Left lobe of liver (tissue), 2 donors: Measurements from ENCODE around the gene SLC25A30. TPM values are rescaled to one million over a fixed set of nuclear protein-coding genes. Genes with fewer than 3 reads are reported as not detected.

Source experiments
- ATAC-seq: fragments of 200-7000 bp; cut with Tn5 transposase; one replicate; pipeline ENCODE4 v1.9.1; 2020; ENCODE audit warnings: mild to moderate bottlenecking, moderate library complexity
- DNase-seq: peaks from one replicate; pipeline ENCODE4 v3.0.0-alpha.2; 2020; ENCODE audit warnings: low spot score
- total RNA-seq: library from RNA; stranded (reverse); gene quantifications from one replicate; pipeline ENCODE4 v1.2.1, GENCODE V29; 2021
- donor health status: DM: no; HTN: no; CAD: no; lungs with moderate emphysema.
- donor health status: DM: no; HTN: yes; CAD: no.

The SLC25A30 gene
- total RNA-seq = 38.8 TPM

- DNase-seq (peak; percentile 99), ATAC-seq (peak; percentile 85)
Measured at GRCh38 chr13:45417790-45418534, at the start of gene SLC25A30. TSS of gene SLC25A30 (minus strand) at chr13:45418373. CDS start at chr13:45411425, 6,948 bp downstream.

DNA sequence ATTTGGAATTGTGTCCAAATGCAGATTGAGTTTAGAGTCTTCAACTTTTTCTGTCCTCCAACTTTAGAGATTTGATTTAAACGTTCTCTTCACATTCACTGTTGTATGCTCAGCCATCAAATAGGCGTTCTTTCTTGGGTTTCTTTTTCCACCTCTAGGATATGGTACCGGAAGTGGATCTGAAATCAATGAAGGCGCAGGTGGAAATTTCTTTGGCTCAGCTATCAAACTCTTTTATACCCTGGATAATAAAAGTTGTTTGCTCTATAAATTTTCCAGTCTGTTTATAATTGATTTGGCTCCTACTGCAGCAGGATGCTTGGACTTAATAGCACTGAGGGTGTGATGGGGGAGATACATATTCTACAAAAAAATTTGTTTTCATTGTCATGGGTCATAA lies 48.2 kb upstream of the SLC25A30 start:
- DNase-seq (no peak), ATAC-seq (no peak)

DNA sequence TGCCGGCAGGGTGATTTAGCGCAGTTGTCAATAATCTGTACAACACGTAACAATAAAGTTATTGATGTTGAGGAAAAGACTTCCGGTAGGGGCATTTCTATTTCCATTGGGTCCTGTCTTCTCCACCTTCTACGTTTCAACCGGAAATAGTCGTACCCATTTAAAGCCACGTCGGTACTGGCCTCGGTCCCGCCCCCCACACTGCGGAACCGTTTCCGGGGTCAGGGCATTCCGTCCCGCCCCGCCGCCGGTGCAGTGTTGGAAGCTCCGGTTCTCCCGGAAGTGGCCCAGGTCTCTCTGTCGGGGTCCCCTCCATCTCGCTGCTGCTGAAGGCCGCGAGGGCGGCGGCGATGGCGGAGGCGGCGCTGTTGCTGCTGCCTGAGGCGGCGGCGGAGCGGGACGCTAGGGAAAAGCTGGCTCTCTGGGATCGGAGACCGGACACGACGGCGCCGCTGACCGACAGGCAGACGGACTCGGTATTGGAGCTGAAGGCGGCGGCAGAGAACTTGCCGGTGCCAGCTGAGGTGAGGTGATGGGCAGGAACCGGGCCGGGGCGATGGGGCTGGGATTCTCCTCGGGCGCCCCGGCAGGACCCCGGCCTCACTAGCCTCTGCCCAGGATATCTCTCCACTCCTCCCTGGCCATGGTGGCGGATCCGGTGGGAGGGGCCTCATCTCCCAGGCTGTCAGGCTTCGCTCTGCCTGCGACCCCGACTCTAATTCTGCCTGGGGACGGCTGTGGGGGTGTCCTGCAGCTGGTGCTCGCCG lies 46.7 kb upstream of the SLC25A30 start, which contains the start of gene COG3:
Gene COG3, plus strand, starts transcription at position 253 of the 767 bp plus-strand sequence. Its CDS starts 98 bp downstream, at position 351.
- peak; percentile 97 for DNase-seq
- ATAC-seq = peak; percentile 93

DNA sequence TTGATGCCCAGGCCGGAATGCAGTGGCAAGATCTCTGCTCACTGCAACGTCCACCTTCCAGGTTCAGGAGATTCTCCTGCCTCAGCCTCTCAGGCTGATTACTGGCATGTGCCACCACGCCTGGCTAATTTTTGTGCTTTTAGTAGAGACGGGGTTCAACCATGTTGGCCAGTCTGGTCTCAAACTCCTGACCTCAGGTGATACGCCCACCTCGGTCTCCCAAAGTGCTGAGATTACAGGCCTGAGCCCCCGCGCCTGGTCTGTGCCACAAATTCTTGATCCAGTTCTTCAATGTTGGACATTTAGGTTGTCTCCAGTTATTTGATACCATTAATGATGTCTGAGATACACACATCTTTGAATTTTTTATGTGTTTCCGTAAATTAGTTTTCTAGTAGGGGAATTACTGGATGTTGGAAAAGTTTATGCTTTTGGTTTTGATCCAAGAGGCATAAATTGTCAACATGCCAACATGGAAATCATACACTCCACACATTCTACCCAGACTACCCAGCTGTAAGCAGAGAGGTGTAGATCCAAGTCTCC lies 46.0 kb upstream of the SLC25A30 start:
- no peak for DNase-seq

GRCh38 chr13:45456196-45456972 lies 38.2 kb upstream of the SLC25A30 start:
- no peak for ATAC-seq

More for the DNA sequence above, 46.0 kb upstream of the SLC25A30 start:
- no peak for ATAC-seq

GRCh38 chr13:45454204-45454603 lies 36.0 kb upstream of the SLC25A30 start:
- peak; percentile 86 for ATAC-seq

More at GRCh38 chr13:45456196-45456972, 38.2 kb upstream of the SLC25A30 start:
- DNase-seq = no peak

DNA sequence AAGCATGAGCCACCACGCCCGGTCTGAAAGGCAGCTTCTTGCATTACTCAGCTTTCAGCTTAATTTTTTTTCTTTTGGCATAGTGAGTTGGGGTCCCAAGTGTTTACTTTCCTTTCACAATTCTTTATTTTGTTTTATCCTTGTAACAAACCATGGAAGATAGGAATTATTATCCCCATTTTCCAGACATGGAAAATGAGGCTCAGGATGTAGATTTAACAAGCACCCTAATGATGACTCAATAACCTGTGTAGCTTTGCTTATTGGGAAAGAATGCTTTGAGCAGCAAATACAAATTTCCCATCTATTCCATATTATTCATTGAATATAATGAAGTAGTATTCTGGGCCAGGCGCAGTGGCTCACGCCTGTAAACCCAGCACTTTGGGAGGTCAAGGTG lies 33.1 kb upstream of the SLC25A30 start:
- ATAC-seq (no peak), DNase-seq (no peak)

More at GRCh38 chr13:45454204-45454603, 36.0 kb upstream of the SLC25A30 start:
- DNase-seq = peak; percentile 42

DNA sequence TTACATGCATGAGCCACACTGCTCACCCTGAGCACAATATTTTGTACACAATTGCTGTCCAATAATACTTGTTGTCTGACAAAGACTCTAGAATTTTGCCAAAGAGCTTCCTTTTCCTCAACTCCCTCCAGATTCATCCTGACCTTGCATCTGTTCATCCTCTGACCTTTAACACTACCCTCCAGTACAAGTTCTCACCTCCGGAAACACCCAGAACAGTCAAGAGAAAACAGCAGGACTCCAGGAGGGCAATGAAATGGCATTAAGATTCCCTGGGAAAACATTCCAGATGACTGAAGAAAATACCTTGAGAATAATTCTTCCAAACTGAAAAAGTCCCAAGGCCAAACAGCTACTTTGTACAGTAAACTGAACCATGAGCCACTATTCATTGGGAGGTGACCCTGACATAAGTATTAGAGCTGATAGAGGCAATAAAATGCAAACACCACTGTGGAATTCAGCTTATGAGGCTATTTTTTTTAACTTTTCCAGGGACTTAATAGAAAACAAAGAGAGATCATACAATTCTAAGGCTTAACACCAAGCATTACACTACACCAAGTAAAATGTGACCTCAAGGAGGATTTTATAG lies 30.9 kb upstream of the SLC25A30 start:
- no peak for DNase-seq
- no peak for ATAC-seq

GRCh38 chr13:45447050-45447661 lies 29.0 kb upstream of the SLC25A30 start:
- peak; percentile 90 for ATAC-seq
- DNase-seq = peak; percentile 94

- DNase-seq = peak; percentile 36
- ATAC-seq = no peak
Measured at GRCh38 chr13:45446181-45446580, 28.0 kb upstream of the SLC25A30 start.

DNA sequence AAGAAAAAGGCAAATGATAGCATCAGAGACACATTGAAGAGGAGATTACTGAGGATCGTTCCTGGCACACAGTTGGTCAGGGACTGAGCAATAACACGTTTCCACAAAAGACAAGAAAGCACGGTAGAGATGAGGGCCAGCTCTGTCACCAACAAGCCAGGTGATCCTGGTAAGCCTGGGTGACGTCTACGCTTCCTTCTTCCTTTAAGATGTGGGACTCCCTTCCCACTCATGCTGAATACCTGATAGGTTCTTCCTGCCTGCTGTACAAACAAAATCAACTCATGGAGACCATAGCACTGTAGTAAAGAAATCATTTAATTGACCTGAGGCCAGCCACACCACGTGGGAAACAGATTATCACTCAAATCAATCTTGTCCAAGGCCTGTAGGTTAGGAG lies 26.9 kb upstream of the SLC25A30 start:
- no peak for ATAC-seq
- DNase-seq = peak; percentile 18

DNA sequence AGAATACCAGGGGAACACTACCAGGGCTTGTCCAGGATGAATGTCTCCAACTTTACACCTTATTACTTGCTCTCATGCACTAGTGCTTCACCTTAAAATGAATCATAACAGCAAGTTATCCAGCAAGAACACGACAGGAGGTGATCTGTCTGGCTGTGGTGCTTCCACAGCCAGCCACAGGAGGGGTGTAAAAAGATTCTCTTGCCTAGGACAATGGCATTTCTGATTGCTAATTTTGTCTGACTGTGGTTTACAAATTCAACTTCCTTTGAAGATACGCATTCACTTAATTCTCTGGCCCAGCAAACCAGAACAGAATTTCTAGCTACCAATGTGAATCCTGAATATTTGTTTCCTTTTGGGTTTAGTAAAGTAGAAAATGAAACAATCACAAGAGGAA lies 23.5 kb upstream of the SLC25A30 start:
- ATAC-seq (peak; percentile 64), DNase-seq (no peak)

- DNase-seq (no peak), ATAC-seq (no peak)
Measured at GRCh38 chr13:45439781-45440462, 21.7 kb upstream of the SLC25A30 start.

GRCh38 chr13:45439008-45439407 lies 20.8 kb upstream of the SLC25A30 start:
- no peak for DNase-seq
- ATAC-seq = no peak

GRCh38 chr13:45437947-45438346 lies 19.8 kb upstream of the SLC25A30 start:
- no peak for ATAC-seq

GRCh38 chr13:45436953-45437352 lies 18.8 kb upstream of the SLC25A30 start:
- DNase-seq (no peak), ATAC-seq (no peak)

More at GRCh38 chr13:45437947-45438346, 19.8 kb upstream of the SLC25A30 start:
- no peak for DNase-seq

DNA sequence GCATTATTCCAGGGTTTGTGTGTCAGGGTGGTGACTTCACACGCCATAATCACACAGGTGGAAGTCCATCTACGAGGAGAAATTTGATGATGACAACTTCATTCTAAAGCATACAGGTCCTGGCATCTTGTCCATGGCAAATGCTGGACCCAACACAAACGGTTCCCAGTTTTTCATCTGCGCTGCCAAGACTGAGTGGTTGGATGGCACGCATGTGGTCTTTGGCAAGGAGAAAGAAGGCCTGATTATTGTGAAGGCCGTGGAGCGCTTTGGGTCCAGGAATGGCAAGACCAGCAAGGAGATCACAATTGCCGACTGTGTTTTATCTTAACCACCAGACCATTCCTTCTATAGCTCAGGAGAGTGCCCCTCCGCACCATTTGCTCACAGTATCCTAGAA lies 18.2 kb upstream of the SLC25A30 start:
- DNase-seq (peak; percentile 66), ATAC-seq (no peak)

DNA sequence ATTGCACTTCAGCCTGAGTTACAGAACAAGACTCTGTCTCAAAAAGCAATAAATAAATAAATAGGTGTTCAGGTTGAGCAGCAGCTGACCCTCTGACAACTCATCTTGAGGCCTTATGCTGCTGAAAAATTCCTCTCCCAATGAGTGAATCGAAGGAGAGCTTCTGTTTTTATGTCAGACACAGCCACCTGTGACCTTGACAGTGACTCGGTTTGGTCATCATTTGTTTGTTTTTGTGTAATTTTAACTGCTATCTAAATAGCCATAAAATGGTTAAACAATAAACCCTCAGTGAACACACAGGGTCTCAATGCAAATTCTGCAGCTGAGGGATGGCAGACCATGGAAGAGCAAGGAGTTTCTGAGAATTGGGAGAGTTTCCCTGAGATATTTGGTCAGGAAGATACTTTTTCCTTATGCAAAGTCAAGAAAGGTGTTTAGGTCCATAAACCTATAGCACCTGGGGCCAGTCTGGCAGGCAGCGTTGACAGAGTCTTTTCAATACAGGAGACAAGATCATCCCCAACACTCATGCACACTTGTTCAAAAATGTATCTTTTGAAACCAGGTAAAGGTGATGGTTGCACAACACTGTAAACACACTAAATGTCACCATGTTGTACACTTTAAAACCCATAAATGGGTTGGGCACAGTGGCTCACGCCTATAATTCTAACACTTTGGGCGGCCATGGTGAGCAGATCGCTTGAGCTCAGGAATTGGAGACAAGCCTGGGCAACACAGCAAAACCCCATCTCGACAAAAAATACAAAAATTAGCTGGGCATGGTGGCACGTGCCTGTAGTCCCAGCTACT lies 16.6 kb upstream of the SLC25A30 start:
- DNase-seq (peak; percentile 56), ATAC-seq (peak; percentile 62)
